Left lobe of liver (tissue), 1 donor: ENCODE data around the gene CEBPB. TPM values are rescaled to one million over a fixed set of nuclear protein-coding genes. Genes with fewer than 3 reads are reported as not detected.

Experiments used
- total RNA-seq: library from RNA; stranded (reverse); gene quantifications from one replicate; pipeline ENCODE4 v1.2.1, GENCODE V29; 2021
- donor health status: DM: no; HTN: yes; CAD: no.

CEBPB gene
- total RNA-seq, 1 donor from 2014 or later: 215 TPM

Other genes with a start within 250 kb of the CEBPB start
- 0.75 TPM for gene SNAI1, start 207.8 kb upstream of the CEBPB start, total RNA-seq
- gene UBE2V1, start 77.7 kb upstream of the CEBPB start, total RNA-seq: 30.9 TPM
- 9.1 TPM for gene PEDS1, start 37.1 kb upstream of the CEBPB start, total RNA-seq